Chondrocyte (in vitro differentiated cells): ENCODE data around the gene DSCAM. TPM values are rescaled to one million over a fixed set of nuclear protein-coding genes. Genes with fewer than 3 reads are reported as not detected.

Experiments
- DNase-seq: peaks from one replicate; pipeline ENCODE4 v3.0.0; 2021; ENCODE audit warnings: mixed read lengths, low spot score
- H3K27ac Mint-ChIP-seq: one replicate; pipeline ENCODE4 v1.8.0; 2021; ENCODE audit warnings: mild to moderate bottlenecking, moderate library complexity, mixed read lengths; ENCODE audit not compliant: unreplicated experiment
- H3K27me3 Mint-ChIP-seq: 2 replicates; pipeline ENCODE4 v1.8.0; 2021; ENCODE audit warnings: low read depth, mixed read lengths
- H3K36me3 Mint-ChIP-seq: 2 replicates; pipeline ENCODE4 v1.8.0; 2021; ENCODE audit warnings: low read depth, mixed read lengths
- H3K4me1 Mint-ChIP-seq: 2 replicates; pipeline ENCODE4 v1.8.0; 2021; ENCODE audit warnings: low read depth, mild to moderate bottlenecking, mixed read lengths
- H3K4me3 Mint-ChIP-seq: one replicate; pipeline ENCODE4 v1.8.0; 2021; ENCODE audit warnings: mild to moderate bottlenecking, moderate library complexity, mixed read lengths; ENCODE audit not compliant: unreplicated experiment
- H3K9me3 Mint-ChIP-seq: 2 replicates; pipeline ENCODE4 v1.8.0; 2021; ENCODE audit warnings: low read depth, mixed read lengths
- total RNA-seq: library from RNA; stranded (reverse); gene quantifications from 3 replicates; pipeline ENCODE4 v1.2.1, GENCODE V29; 2021
- TF ChIP-seq, protein P1 (sequence below): fragments of 200-600 bp; sonication (generic); IDR thresholded peaks from 2 replicates; pipeline ENCODE4 v1.5.0; 2021; ENCODE audit warnings: antibody characterized with exemption, mild to moderate bottlenecking, moderate library complexity

The DSCAM gene
- total RNA-seq, 1 donor from 2014 or later = not detected

GRCh38 chr21:40723317-40723716, 123.6 kb downstream of the DSCAM start:
- no peaks in the 10 kb centered on the region for H3K36me3 Mint-ChIP-seq
- peaks cover 54% of the 10 kb centered on the region for H3K9me3 Mint-ChIP-seq
- no peaks in the 10 kb centered on the region for H3K4me1 Mint-ChIP-seq

GRCh38 chr21:40719615-40720014, 127.3 kb downstream of the DSCAM start:
- TF ChIP-seq, protein P1, sequence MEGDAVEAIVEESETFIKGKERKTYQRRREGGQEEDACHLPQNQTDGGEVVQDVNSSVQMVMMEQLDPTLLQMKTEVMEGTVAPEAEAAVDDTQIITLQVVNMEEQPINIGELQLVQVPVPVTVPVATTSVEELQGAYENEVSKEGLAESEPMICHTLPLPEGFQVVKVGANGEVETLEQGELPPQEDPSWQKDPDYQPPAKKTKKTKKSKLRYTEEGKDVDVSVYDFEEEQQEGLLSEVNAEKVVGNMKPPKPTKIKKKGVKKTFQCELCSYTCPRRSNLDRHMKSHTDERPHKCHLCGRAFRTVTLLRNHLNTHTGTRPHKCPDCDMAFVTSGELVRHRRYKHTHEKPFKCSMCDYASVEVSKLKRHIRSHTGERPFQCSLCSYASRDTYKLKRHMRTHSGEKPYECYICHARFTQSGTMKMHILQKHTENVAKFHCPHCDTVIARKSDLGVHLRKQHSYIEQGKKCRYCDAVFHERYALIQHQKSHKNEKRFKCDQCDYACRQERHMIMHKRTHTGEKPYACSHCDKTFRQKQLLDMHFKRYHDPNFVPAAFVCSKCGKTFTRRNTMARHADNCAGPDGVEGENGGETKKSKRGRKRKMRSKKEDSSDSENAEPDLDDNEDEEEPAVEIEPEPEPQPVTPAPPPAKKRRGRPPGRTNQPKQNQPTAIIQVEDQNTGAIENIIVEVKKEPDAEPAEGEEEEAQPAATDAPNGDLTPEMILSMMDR = no peak
- Mint-ChIP-seq H3K4me3 (no peak overlapping the region), H3K27me3 (peaks cover 3% of the 10 kb centered on the region), H3K9me3 (peaks cover 53% of the 10 kb centered on the region), H3K36me3 (no peaks in the 10 kb centered on the region), H3K4me1 (no peaks in the 10 kb centered on the region), H3K27ac (no peak overlapping the region)
- DNase-seq = no peak

More at GRCh38 chr21:40723317-40723716, 123.6 kb downstream of the DSCAM start:
- H3K4me3 Mint-ChIP-seq = no peak overlapping the region
- H3K27me3 Mint-ChIP-seq = peaks cover 3% of the 10 kb centered on the region
- no peak for DNase-seq
- H3K27ac Mint-ChIP-seq = no peak overlapping the region
- TF ChIP-seq, protein P1 = no peak

- no peak for DNase-seq
- H3K9me3 Mint-ChIP-seq = peaks cover 51% of the 10 kb centered on the region
- H3K27me3 Mint-ChIP-seq = no peaks in the 10 kb centered on the region
- H3K4me3 Mint-ChIP-seq = no peak overlapping the region
- TF ChIP-seq, protein P1 = no peak
- H3K36me3 Mint-ChIP-seq = no peaks in the 10 kb centered on the region
- no peaks in the 10 kb centered on the region for H3K4me1 Mint-ChIP-seq
- no peak overlapping the region for H3K27ac Mint-ChIP-seq
Observed at GRCh38 chr21:40717028-40717427, 129.9 kb downstream of the DSCAM start.

DNA sequence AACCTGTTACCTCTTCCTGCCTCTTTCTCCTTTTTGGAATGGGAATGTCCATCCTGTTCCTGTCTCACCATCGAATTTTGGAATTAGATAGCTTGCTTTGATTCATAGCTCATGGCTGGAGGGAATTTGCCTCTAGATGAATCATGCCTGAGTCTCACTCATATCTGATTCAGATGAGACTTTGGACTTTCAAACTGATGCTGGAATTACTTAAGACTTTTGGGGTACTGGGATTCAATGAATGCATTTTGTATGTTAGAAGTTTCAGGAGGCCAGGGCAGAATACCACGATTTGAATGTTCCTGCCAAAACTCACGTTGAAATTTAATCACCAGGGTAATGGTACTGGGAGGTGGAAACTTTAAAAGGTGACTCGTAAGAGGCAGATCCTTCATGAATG, 132.4 kb downstream of the DSCAM start:
- Mint-ChIP-seq H3K9me3 (peaks cover 30% of the 10 kb centered on the region), H3K36me3 (no peaks in the 10 kb centered on the region), H3K27me3 (no peaks in the 10 kb centered on the region), H3K27ac (no peak overlapping the region), H3K4me3 (no peak overlapping the region), H3K4me1 (no peaks in the 10 kb centered on the region)
- TF ChIP-seq, protein P1 = no peak
- DNase-seq = no peak

GRCh38 chr21:40707656-40708244, 139.2 kb downstream of the DSCAM start:
- Mint-ChIP-seq H3K9me3 (peaks cover 9% of the 10 kb centered on the region), H3K4me1 (peaks cover 10% of the 10 kb centered on the region), H3K27me3 (no peaks in the 10 kb centered on the region), H3K4me3 (no peak overlapping the region), H3K36me3 (no peaks in the 10 kb centered on the region), H3K27ac (no peak overlapping the region)
- TF ChIP-seq, protein P1 = no peak
- DNase-seq = no peak
